ENCODE measurements around the gene CCDC174.

DNA sequence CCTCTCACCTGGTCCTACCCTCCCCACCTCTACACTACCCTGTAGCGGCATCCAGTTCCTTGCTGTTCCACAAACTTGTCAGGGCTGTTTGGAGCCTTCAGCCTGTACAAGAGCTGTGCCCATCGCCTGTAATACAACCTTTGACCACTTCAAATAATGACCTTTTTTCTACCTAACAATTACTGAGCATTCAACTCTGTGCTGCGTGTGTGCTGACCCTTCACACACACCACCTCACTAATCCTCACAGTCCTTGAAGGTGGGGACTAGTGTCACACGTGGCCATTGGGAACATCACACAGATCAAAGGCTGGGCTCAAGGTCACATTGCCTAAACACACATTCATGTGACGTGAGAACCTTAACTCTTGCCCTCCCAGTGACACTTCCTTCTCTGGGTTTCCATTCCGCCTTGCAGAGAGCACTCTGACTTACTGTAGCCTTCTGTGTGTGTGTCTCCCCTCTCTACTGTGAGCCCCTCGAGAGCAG is 26.5 kb downstream of the CCDC174 start:
- TF ChIP-seq, protein P1, sequence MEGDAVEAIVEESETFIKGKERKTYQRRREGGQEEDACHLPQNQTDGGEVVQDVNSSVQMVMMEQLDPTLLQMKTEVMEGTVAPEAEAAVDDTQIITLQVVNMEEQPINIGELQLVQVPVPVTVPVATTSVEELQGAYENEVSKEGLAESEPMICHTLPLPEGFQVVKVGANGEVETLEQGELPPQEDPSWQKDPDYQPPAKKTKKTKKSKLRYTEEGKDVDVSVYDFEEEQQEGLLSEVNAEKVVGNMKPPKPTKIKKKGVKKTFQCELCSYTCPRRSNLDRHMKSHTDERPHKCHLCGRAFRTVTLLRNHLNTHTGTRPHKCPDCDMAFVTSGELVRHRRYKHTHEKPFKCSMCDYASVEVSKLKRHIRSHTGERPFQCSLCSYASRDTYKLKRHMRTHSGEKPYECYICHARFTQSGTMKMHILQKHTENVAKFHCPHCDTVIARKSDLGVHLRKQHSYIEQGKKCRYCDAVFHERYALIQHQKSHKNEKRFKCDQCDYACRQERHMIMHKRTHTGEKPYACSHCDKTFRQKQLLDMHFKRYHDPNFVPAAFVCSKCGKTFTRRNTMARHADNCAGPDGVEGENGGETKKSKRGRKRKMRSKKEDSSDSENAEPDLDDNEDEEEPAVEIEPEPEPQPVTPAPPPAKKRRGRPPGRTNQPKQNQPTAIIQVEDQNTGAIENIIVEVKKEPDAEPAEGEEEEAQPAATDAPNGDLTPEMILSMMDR (conservative IDR thresholded peaks at IDR 0.05; ENCODE audit: low read depth, low read length): no peak
- TF ChIP-seq NFE2L2 (IDR thresholded peaks at IDR 0.05; ENCODE audit: low read depth, low read length): no peak
- no peak for TF ChIP-seq FOS (IDR thresholded peaks at IDR 0.05; ENCODE audit: low read depth, low read length)
- no peak for TF ChIP-seq POLR2A (IDR thresholded peaks at IDR 0.05; ENCODE audit: low read depth, low read length)
- TF ChIP-seq MXI1 (IDR thresholded peaks at IDR 0.05; ENCODE audit: borderline replicate concordance, low read depth, low read length): no peak

Data from IMR-90 (cell line).